Measurements from ENCODE around the gene GLG1.

Gene GLG1

GRCh38 chr16:74580833-74581232 lies 26.1 kb downstream of the GLG1 start:
- H3K79me2 ChIP-seq (ENCODE audit: control insufficient read depth, low read length) = peaks cover 89% of the 10 kb centered on the region
- H4K20me1 ChIP-seq (ENCODE audit: control insufficient read depth, insufficient read depth, low read depth, low read length) = 0 out of 2 replicates have a peak, but pooled peaks cover 9% of the 10 kb centered on the region
- no peaks in the 10 kb centered on the region for H3K4me1 ChIP-seq (ENCODE audit: control insufficient read depth, low read length)
- no peak overlapping the region for H3K27ac ChIP-seq (ENCODE audit: low read depth, low read length)
- H3K27me3 ChIP-seq (ENCODE audit: control insufficient read depth, low read length) = no peaks in the 10 kb centered on the region
- TF ChIP-seq CTCF (IDR thresholded peaks at IDR 0.05; ENCODE audit: low read depth, low read length, poor library complexity, severe bottlenecking) (no peak), EZH2phosphoT487 (IDR thresholded peaks at IDR 0.05; ENCODE audit: borderline replicate concordance, low read length) (no peak)
- H3K9me2 ChIP-seq (replicated peaks; ENCODE audit: control insufficient read depth, low read length) = no peaks in the 10 kb centered on the region
- no peak overlapping the region for H3K4me2 ChIP-seq (ENCODE audit: low read length)
- no peak overlapping the region for H3K4me3 ChIP-seq (ENCODE audit: low read length)
- H3F3A ChIP-seq (ENCODE audit: control insufficient read depth, insufficient read depth) = no peaks in the 10 kb centered on the region
- H3K36me3 ChIP-seq (ENCODE audit: control insufficient read depth, low read length) = no peaks in the 10 kb centered on the region
- H3K9me3 ChIP-seq (ENCODE audit: control insufficient read depth, insufficient read depth, low read length) = no peaks in the 10 kb centered on the region

DNA sequence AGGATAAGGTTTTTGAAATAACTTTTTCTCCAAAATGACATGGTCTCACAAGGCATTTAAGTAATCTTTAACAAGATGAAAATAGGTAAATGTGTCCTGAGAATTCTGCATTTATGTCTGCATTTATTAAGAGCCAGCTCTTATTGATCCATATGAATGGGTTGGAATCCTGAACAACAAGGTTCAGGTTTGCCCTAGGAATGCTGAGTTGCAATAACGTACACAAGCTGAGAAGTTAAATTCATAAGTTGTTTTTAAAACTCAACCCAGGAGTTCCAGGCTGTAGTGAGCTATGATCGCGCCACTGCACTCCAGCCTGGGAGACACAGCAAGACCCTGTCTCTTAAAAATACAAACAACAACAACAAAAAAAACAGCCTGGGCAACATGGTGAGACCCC lies 28.1 kb downstream of the GLG1 start:
- Histone ChIP-seq H4K20me1 (ENCODE audit: control insufficient read depth, insufficient read depth, low read depth, low read length) (peaks cover 8% of the 10 kb centered on the region), H3K36me3 (ENCODE audit: control insufficient read depth, low read length) (no peaks in the 10 kb centered on the region), H3K27me3 (ENCODE audit: control insufficient read depth, low read length) (no peaks in the 10 kb centered on the region), H3K79me2 (ENCODE audit: control insufficient read depth, low read length) (peaks cover 86% of the 10 kb centered on the region), H3K4me3 (ENCODE audit: low read length) (no peak overlapping the region), H3K4me2 (ENCODE audit: low read length) (no peak overlapping the region), H3K9me2 (replicated peaks; ENCODE audit: control insufficient read depth, low read length) (no peaks in the 10 kb centered on the region), H3F3A (ENCODE audit: control insufficient read depth, insufficient read depth) (no peaks in the 10 kb centered on the region), H3K27ac (ENCODE audit: low read depth, low read length) (no peak overlapping the region), H3K9me3 (ENCODE audit: control insufficient read depth, insufficient read depth, low read length) (no peaks in the 10 kb centered on the region), H3K4me1 (ENCODE audit: control insufficient read depth, low read length) (no peaks in the 10 kb centered on the region)
- TF ChIP-seq EZH2phosphoT487 (IDR thresholded peaks at IDR 0.05; ENCODE audit: borderline replicate concordance, low read length) = no peak
- no peak for TF ChIP-seq CTCF (IDR thresholded peaks at IDR 0.05; ENCODE audit: low read depth, low read length, poor library complexity, severe bottlenecking)

GRCh38 chr16:74578433-74578832 lies 28.5 kb downstream of the GLG1 start:
- H3K36me3 ChIP-seq (ENCODE audit: control insufficient read depth, low read length) = no peaks in the 10 kb centered on the region
- no peak overlapping the region for H3K4me2 ChIP-seq (ENCODE audit: low read length)
- peaks cover 6% of the 10 kb centered on the region for H4K20me1 ChIP-seq (ENCODE audit: control insufficient read depth, insufficient read depth, low read depth, low read length)
- TF ChIP-seq EZH2phosphoT487 (IDR thresholded peaks at IDR 0.05; ENCODE audit: borderline replicate concordance, low read length) (no peak), CTCF (IDR thresholded peaks at IDR 0.05; ENCODE audit: low read depth, low read length, poor library complexity, severe bottlenecking) (no peak)
- no peaks in the 10 kb centered on the region for H3K27me3 ChIP-seq (ENCODE audit: control insufficient read depth, low read length)
- no peaks in the 10 kb centered on the region for H3F3A ChIP-seq (ENCODE audit: control insufficient read depth, insufficient read depth)
- no peak overlapping the region for H3K4me3 ChIP-seq (ENCODE audit: low read length)
- H3K27ac ChIP-seq (ENCODE audit: low read depth, low read length) = no peak overlapping the region
- no peaks in the 10 kb centered on the region for H3K9me2 ChIP-seq (replicated peaks; ENCODE audit: control insufficient read depth, low read length)
- H3K79me2 ChIP-seq (ENCODE audit: control insufficient read depth, low read length) = peaks cover 86% of the 10 kb centered on the region
- H3K4me1 ChIP-seq (ENCODE audit: control insufficient read depth, low read length) = no peaks in the 10 kb centered on the region
- H3K9me3 ChIP-seq (ENCODE audit: control insufficient read depth, insufficient read depth, low read length) = no peaks in the 10 kb centered on the region

All from DOHH2 (cell line).